Calu3 (cell line): ENCODE data around the gene NACA2. TPM values are rescaled to one million over a fixed set of nuclear protein-coding genes. Genes with fewer than 3 reads are reported as not detected.
"Not testable (repeated sequence)": the region's sequence is repeated elsewhere in the genome, so short reads cannot be mapped to it uniquely, and the experiment has no call there.

Source experiments
- BruUV-seq: library from RNA; stranded (reverse); fragments of 400-500 nt; replicated peaks from 2 replicates; lab custom pipeline; 2021; lab: Mats Ljungman, UMichigan
- CTCF ChIA-PET: fragments of 300-600 bp; sonication (Branson Sonifier 250); formaldehyde crosslinking; loops from one replicate; lab custom pipeline; 2022; ENCODE audit warnings: antibody characterized with exemption; lab: Charles Lee
- DNase-seq: peaks from one replicate; pipeline ENCODE4 v3.0.0; 2022
- H3K27ac Mint-ChIP-seq: one replicate; pipeline ENCODE4 v1.8.0; 2022; ENCODE audit warnings: mixed read lengths; ENCODE audit not compliant: unreplicated experiment
- H3K27me3 Mint-ChIP-seq: one replicate; pipeline ENCODE4 v1.8.0; 2022; ENCODE audit warnings: mixed read lengths; ENCODE audit not compliant: unreplicated experiment
- H3K36me3 Mint-ChIP-seq: one replicate; pipeline ENCODE4 v1.8.0; 2022; ENCODE audit warnings: mild to moderate bottlenecking, moderate library complexity, mixed read lengths; ENCODE audit not compliant: insufficient read depth, unreplicated experiment
- H3K4me1 Mint-ChIP-seq: one replicate; pipeline ENCODE4 v1.8.0; 2022; ENCODE audit warnings: mild to moderate bottlenecking, low read depth, mixed read lengths; ENCODE audit not compliant: unreplicated experiment
- H3K4me3 Mint-ChIP-seq: one replicate; pipeline ENCODE4 v1.8.0; 2022; ENCODE audit warnings: mild to moderate bottlenecking, low read depth, moderate library complexity, mixed read lengths; ENCODE audit not compliant: unreplicated experiment
- H3K9me3 Mint-ChIP-seq: one replicate; pipeline ENCODE4 v1.8.0; 2022; ENCODE audit warnings: low read depth, mixed read lengths; ENCODE audit not compliant: unreplicated experiment
- CTCF ChIP-seq: fragments of 200-600 bp; IDR thresholded peaks from one replicate; pipeline ENCODE4 v1.8.0; 2022; ENCODE audit warnings: antibody characterized with exemption; ENCODE audit not compliant: unreplicated experiment
- intact Hi-C: fragments of 100-400 bp; cut with micrococcal nuclease; formaldehyde crosslinking; loops from one replicate; pipeline ENCODE4 v1.10.0; 2022; ENCODE audit not compliant: unreplicated experiment
- total RNA-seq: library from RNA; stranded (reverse); gene quantifications from 2 replicates; pipeline ENCODE4 v1.2.3, GENCODE V29; 2022

NACA2 gene
- total RNA-seq, 1 experiment from 2014 or later: not detected

GRCh38 chr17:61554209-61554608 is 36.8 kb downstream of the NACA2 start:
- Mint-ChIP-seq H3K9me3 (no peaks in the 10 kb centered on the region), H3K4me1 (no peaks in the 10 kb centered on the region), H3K4me3 (no peak overlapping the region), H3K27ac (no peak overlapping the region), H3K36me3 (no peaks in the 10 kb centered on the region), H3K27me3 (no peaks in the 10 kb centered on the region)
- CTCF ChIA-PET: interaction anchor here (0.6 kb wide), 1 partner anchor 194 kb away, joined by 4 read pairs; no protein-coding TSS in a partner anchor
- TF ChIP-seq CTCF: no peak
- no TSS peak for BruUV-seq
- intact Hi-C loops: no loop called here
- DNase-seq: no peak

- H3K9me3 Mint-ChIP-seq, DNase-seq, H3K27ac Mint-ChIP-seq, intact Hi-C loops, BruUV-seq, H3K27me3 Mint-ChIP-seq, H3K4me3 Mint-ChIP-seq, H3K36me3 Mint-ChIP-seq, H3K4me1 Mint-ChIP-seq, CTCF ChIA-PET: not testable (repeated sequence)
Observed at GRCh38 chr17:61552560-61552959, 38.5 kb downstream of the NACA2 start.

GRCh38 chr17:61551255-61551742 is 39.7 kb downstream of the NACA2 start:
- intact Hi-C loops: loop anchor here (2.0 kb wide), 1 partner anchor 132 kb away; no protein-coding TSS in a partner anchor
- BruUV-seq: no TSS peak
- H3K27me3 Mint-ChIP-seq: no peaks in the 10 kb centered on the region
- no peaks in the 10 kb centered on the region for H3K36me3 Mint-ChIP-seq
- no peak overlapping the region for H3K27ac Mint-ChIP-seq
- DNase-seq: no peak
- no peak overlapping the region for H3K4me3 Mint-ChIP-seq
- H3K4me1 Mint-ChIP-seq: no peaks in the 10 kb centered on the region
- CTCF ChIA-PET: interaction anchor here (0.5 kb wide), 1 partner anchor 157 kb away, joined by 3 read pairs; no protein-coding TSS in a partner anchor
- H3K9me3 Mint-ChIP-seq: no peaks in the 10 kb centered on the region
- peak; percentile 39 for TF ChIP-seq CTCF

- Mint-ChIP-seq H3K27me3 (no peaks in the 10 kb centered on the region), H3K27ac (no peak overlapping the region), H3K9me3 (no peaks in the 10 kb centered on the region), H3K4me1 (no peaks in the 10 kb centered on the region), H3K36me3 (no peaks in the 10 kb centered on the region), H3K4me3 (no peak overlapping the region)
- DNase-seq: no peak
- CTCF ChIA-PET: interaction anchor here (0.6 kb wide), 1 partner anchor 85 kb away, joined by 9 read pairs; no protein-coding TSS in a partner anchor
- no TSS peak for BruUV-seq
- no peak for TF ChIP-seq CTCF
- intact Hi-C loops: no loop called here
Observed at GRCh38 chr17:61547113-61547512, 43.9 kb downstream of the NACA2 start.

- CTCF ChIA-PET: no interaction called here
- intact Hi-C loops: no loop called here
- H3K9me3 Mint-ChIP-seq: no peaks in the 10 kb centered on the region
- H3K27me3 Mint-ChIP-seq: no peaks in the 10 kb centered on the region
- no peaks in the 10 kb centered on the region for H3K4me1 Mint-ChIP-seq
- no peak overlapping the region for H3K4me3 Mint-ChIP-seq
- no TSS peak for BruUV-seq
- DNase-seq: no peak
- H3K27ac Mint-ChIP-seq: no peak overlapping the region
- no peak for TF ChIP-seq CTCF
- H3K36me3 Mint-ChIP-seq: no peaks in the 10 kb centered on the region
Observed at GRCh38 chr17:61545335-61545938, 45.6 kb downstream of the NACA2 start.
